GM23248 (cell line): ENCODE data around the gene DPP6.

Experiments
- EZH2 ChIP-seq: fragments of 200-600 bp; sonication (generic); IDR thresholded peaks from 2 replicates; pipeline ENCODE4 v1.6.1; 2018; ENCODE audit warnings: antibody characterized with exemption, mild to moderate bottlenecking; ENCODE audit not compliant: insufficient read depth, poor library complexity, severe bottlenecking
- EZH2phosphoT487 ChIP-seq: fragments of 200-600 bp; sonication (generic); IDR thresholded peaks from 2 replicates; pipeline ENCODE4 v1.6.1; 2018; ENCODE audit warnings: antibody characterized with exemption, moderate library complexity, mild to moderate bottlenecking, low read depth; ENCODE audit not compliant: insufficient read depth

DNA sequence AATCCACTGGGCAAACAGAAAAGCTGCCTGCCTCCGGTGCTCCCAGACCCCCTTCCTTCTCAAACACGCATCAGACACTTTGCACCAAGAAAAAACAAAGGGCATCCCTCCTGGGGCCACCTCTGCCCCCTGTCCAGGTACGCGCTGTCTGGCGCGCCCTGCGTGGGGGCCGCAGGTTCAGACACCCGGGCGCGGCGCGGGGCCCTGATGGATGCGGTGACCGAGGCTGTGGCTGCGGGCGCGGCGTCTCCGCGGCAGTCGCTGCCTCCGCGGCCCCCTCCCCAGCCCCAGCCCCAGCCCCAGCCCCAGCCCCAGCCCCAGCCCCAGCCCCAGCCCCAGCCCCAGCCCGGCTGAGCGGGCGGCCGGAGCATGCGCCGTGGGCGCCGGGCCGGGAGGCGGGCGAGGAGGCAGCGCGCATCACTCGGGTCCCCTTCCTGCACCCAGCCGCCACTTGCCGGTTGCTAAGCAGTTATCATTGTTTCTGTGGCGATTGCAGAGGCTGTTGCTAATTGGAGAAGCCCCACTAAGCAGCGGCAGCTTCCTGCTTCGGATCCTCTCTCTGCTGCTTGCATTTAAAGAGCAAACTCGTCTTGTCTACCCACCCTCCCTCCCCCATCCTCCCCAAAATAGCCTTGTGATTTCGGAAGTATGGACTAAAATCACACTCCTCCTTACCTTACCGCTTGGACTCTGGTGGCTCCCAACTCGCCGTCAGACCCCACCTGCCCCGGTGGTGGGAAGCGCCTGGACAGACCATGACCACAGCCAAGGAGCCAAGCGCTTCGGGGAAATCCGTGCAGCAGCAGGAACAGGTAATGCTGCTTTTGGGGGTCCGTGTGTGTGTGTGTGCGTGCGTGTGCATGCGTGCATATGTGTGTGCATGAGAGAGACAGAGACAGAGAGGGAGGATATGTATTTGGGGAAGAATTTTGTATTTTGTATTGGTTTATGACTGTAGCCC is 252.8 kb downstream of the DPP6 start:
- TF ChIP-seq EZH2phosphoT487 = no peak
- TF ChIP-seq EZH2 = no peak
